Retinal pigment epithelial cell (primary cell): ENCODE data around the gene PFN2.
A peak's percentile ranks its signal among the peaks of the same experiment; 100 is the strongest.

ENCODE experiments used
- DNase-seq: peaks from one replicate; pipeline ENCODE4 v3.0.0-alpha.2; 2010; ENCODE audit warnings: low read depth
- H3K4me3 ChIP-seq: 2 replicates; pipeline ENCODE4 v1.5.1; 2011; ENCODE audit warnings: mild to moderate bottlenecking, low read length, control low read depth, moderate library complexity
- TF ChIP-seq, protein P1 (sequence below): conservative IDR thresholded peaks from 2 replicates; pipeline ENCODE4 v1.5.1; 2011; ENCODE audit warnings: low read depth, low read length, control low read depth, inconsistent platforms

PFN2 gene

DNA sequence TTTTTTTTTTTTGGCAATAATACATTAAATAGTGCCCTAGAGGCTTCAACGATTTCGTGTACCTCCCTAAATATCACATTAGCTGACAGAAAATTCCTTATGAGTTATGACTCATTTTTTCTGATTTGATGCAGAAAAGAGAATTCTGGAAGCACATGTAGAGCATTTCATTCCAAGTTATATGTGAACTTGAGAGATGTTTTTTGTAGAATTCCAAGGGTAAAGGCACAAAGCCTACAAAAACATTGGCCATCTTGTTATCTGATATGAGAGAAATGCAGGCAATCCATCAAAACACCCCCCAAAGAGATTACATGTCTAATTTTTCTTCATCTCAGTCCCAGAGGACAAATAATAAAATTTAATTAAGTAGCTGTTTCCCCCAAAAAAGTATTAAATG is 6.7 kb upstream of the PFN2 start:
- TF ChIP-seq, protein P1, sequence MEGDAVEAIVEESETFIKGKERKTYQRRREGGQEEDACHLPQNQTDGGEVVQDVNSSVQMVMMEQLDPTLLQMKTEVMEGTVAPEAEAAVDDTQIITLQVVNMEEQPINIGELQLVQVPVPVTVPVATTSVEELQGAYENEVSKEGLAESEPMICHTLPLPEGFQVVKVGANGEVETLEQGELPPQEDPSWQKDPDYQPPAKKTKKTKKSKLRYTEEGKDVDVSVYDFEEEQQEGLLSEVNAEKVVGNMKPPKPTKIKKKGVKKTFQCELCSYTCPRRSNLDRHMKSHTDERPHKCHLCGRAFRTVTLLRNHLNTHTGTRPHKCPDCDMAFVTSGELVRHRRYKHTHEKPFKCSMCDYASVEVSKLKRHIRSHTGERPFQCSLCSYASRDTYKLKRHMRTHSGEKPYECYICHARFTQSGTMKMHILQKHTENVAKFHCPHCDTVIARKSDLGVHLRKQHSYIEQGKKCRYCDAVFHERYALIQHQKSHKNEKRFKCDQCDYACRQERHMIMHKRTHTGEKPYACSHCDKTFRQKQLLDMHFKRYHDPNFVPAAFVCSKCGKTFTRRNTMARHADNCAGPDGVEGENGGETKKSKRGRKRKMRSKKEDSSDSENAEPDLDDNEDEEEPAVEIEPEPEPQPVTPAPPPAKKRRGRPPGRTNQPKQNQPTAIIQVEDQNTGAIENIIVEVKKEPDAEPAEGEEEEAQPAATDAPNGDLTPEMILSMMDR = no peak
- H3K4me3 ChIP-seq = no peak overlapping the region
- no peak for DNase-seq

DNA sequence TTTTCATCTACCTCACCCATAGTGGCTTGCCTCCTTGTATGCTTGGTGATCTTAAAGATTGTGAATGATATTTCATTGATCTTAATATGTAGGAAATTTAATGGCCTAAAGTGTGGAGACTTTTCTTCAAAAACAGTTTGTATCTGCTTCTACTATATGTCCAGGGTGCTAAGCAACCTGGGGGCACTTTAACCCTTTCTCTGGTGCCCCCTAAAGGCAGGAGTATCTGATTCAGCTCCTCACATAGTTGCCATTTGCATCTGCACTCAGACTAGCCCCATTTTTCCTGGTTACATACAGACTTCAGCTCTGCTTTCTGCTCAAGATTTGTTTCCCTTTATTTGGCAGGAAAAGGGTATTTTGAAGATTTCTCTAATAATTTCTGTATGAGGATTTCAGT is 5.2 kb upstream of the PFN2 start:
- no peak for DNase-seq
- no peak overlapping the region for H3K4me3 ChIP-seq
- TF ChIP-seq, protein P1 = peak; percentile 3

DNA sequence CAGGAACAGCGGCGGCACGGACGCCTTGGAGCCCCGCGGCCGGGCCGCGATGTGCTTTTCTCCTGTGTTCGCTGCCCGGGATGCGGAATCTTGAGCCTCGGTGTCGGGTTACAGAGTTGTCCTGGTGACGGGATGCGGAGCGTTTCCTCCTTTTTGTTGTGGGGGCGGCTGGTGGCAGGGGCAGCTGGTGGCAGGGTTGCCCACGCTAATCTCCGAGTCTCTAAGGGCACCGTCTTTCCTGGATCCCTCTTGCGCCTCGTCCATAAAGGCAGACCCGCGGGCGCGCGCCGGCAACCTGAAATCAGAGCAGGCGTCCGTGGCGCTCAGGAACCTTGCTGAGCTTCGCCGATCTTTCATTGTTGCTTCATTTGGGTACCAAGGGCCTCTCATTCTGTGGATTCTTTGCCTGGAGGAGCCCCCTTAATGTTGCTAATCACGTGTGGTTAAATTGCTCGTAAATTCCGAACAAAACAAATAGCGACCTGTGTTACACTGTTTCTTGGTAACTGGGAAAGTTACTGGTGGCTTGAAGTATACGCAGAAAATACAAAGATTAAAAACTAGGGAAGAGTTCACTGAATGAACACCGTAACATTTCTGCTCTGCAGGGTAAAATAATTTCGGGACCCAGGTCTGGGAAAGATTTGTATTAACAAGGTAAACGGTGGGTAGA is 844 bp upstream of the PFN2 start:
- peak overlapping the region; percentile 84 for H3K4me3 ChIP-seq
- TF ChIP-seq, protein P1 = no peak
- peak; percentile 31 for DNase-seq

DNA sequence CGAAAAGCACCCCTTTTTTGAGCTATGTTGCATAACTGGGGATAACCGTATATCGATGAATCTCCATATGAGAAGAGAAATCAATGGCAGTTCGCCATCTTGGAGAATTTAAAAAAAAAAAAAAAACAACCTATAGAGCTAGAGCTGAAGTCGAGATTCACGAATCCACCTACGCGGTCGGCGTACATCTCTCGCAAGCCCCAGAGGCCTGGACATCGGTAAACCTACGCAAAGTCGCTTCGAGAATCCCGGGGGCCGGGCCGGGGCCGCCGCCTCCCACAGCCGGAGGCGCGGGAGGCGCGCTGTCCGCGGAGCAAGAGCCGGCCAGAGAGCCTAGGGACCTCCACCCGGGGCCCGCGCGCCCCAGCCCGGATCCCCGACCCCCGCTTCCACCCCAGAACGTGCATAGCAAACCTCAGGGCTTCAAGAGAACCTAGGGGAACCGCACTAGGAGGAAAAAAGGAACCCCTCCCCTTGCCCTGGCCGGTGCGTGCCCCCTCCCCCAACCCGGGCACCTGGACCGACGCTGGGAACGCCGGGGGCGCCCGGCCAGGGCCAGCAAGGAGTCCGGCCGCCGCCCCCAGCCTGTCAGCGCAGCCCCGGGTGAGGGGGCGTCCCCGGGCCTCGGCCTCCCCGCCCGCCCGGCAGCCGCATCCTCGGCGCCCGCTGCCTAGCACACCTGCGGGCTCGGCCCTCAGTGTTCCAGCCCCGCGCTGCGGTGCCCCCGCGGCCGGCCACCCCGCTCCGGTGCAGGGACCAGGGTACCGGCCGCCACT is 567 bp downstream of the PFN2 start:
- TF ChIP-seq, protein P1 = no peak
- DNase-seq = peak; percentile 57
- peak overlapping the region; percentile 84 for H3K4me3 ChIP-seq

DNA sequence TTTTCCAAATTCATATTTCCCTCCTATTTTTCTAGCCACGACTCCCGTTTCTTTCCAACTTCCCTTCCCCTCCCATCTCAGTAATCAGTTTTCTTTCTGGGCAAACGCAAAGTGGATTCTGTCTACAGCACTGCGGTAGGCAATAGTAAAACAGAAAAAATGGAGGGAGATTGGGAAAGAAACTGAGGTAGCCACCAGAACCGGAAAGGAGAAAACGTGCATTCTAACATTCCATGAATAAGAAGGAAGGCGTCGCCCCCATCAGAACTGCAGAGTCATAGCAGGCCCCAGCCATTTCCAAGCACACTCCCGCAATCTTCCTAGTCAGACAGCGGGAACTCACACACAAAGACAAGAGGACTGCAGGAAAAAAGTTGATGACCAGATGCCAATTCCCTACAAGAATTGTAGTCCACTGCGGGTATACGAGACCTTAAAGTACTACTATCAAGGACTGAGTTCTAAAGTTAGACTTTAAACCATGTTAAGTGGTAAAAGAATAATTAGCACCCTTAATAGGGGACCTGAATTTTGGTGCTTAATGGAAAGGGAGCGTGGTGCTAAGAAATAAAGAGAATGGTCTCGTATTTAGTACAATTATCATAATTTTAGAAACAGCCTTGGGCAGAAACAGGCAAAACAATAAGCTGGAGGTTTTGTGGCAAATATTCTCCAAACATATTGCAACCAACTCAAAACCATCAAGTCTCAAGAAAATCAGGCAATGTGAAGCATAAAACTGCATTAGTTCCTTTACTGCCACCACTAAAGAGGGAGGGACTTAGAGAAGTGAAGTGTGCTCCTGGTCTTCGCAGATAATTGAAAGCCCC is 1.4 kb downstream of the PFN2 start:
- TF ChIP-seq, protein P1 = peak; percentile 34
- peak overlapping the region; percentile 84 for H3K4me3 ChIP-seq
- peak; percentile 56 for DNase-seq

DNA sequence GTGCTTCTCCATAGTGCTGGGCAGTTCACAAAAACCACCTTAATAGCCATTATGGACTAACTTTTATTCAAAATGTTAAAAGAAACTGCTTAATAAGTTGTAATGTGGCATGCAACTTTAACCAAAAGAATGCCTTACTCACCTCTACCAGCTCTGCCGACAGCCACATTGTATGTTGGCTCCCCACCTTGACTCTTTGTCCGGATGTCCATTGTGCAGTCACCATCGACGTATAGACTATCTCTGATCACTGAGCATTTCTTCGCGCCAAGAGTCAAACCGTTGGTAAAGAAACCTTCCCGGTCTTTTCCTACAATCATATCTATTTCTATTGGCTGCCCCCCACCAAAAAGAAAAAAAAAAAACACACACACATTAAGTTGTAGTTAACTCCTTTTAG is 2.5 kb downstream of the PFN2 start:
- TF ChIP-seq, protein P1 = no peak
- DNase-seq = no peak
- H3K4me3 ChIP-seq = peak overlapping the region; percentile 84
